ENCODE results near the gene PDE6C.

- TF ChIP-seq CTCF (IDR thresholded peaks at IDR 0.05) (no peak), EZH2 (IDR thresholded peaks at IDR 0.05) (no peak), EZH2phosphoT487 (IDR thresholded peaks at IDR 0.05) (no peak)
Measured at GRCh38 chr10:93584445-93584844, 27.9 kb upstream of the PDE6C start.
